HCT116 (cell line): ENCODE results near the gene G0S2. TPM values are rescaled to one million over a fixed set of nuclear protein-coding genes. Genes with fewer than 3 reads are reported as not detected.

Experiments used
- ATAC-seq: fragments of 200-7000 bp; cut with Tn5 transposase; 2 replicates; pipeline ENCODE4 v1.9.1; 2020; ENCODE audit warnings: mild to moderate bottlenecking, moderate library complexity
- BruUV-seq: library from RNA; stranded (reverse); fragments of 400-500 nt; replicated peaks from 2 replicates; lab custom pipeline; 2021; lab: Mats Ljungman, UMichigan
- CTCF ChIA-PET: fragments of 300-600 bp; sonication (Branson Sonifier 250); formaldehyde crosslinking; loops from one replicate; lab custom pipeline; 2021; ENCODE audit warnings: antibody characterized with exemption; lab: Charles Lee
- POLR2A ChIA-PET: fragments of 300-600, 350-600 bp; sonication (Branson Sonifier 250); formaldehyde crosslinking; loops from one replicate; lab custom pipeline; 2021; ENCODE audit warnings: antibody characterized with exemption; lab: Charles Lee
- RAD21 ChIA-PET, 2 experiments: fragments of 300-600 bp; sonication (Branson Sonifier 250); formaldehyde crosslinking; loops; one replicate each; lab custom pipeline; 2023; ENCODE audit warnings: low total read pairs in 2 of 2; ENCODE audit not compliant: uncharacterized antibody in 2 of 2, unreplicated experiment in 2 of 2, low non-redundant PET in 1 of 2; lab: Charles Lee
- DNase-seq: peaks from one replicate; pipeline ENCODE4 v3.0.0-alpha.2; 2010; ENCODE audit warnings: low read depth, low spot score
- H2AFZ ChIP-seq: fragments of 200-600 bp; shearing (Covaris generic), sonication (generic); 2 replicates; pipeline ENCODE4 v1.6.1; 2017; ENCODE audit warnings: low read depth, mixed run types, mixed read lengths, antibody characterized with exemption, low read length; ENCODE audit not compliant: poor library complexity, severe bottlenecking
- H3K27ac ChIP-seq: 2 replicates; pipeline ENCODE4 v1.5.1; 2012; ENCODE audit warnings: low read depth, low read length
- H3K27me3 ChIP-seq: fragments of 200-600 bp; sonication (generic); 2 replicates; pipeline ENCODE4 v1.6.1; 2016; ENCODE audit warnings: mixed run types, low read length, mixed read lengths; ENCODE audit not compliant: insufficient read depth
- H3K36me3 ChIP-seq, 2 experiments: fragments of 200-500 bp in 1 of 2; fragments of 200-600 bp in 1 of 2; sonication (Bioruptor generic) in 1 of 2; sonication (generic) in 1 of 2; 2 replicates each; pipeline versions ENCODE4 v1.5.1 to v1.6.1; 2014 to 2016; ENCODE audit warnings: low read length in 2 of 2, inconsistent platforms in 1 of 2, mixed read lengths in 1 of 2, mixed run types in 1 of 2; ENCODE audit not compliant: insufficient read depth in 2 of 2, control insufficient read depth in 1 of 2
- H3K4me1 ChIP-seq, 2 experiments: fragments of 200-600 bp in 1 of 2; sonication (generic) in 1 of 2; 2 replicates each; pipeline versions ENCODE4 v1.5.1 to v1.6.1; 2012 to 2017; ENCODE audit warnings: low read length in 2 of 2, inconsistent platforms in 1 of 2, mild to moderate bottlenecking in 1 of 2, mixed read lengths in 1 of 2, mixed run types in 1 of 2, moderate library complexity in 1 of 2; ENCODE audit not compliant: insufficient read depth in 2 of 2, control insufficient read depth in 1 of 2
- H3K4me2 ChIP-seq: fragments of 200-600 bp; sonication (generic); 2 replicates; pipeline ENCODE4 v1.6.1; 2017; ENCODE audit warnings: mixed run types, low read length, mixed read lengths
- H3K4me3 ChIP-seq, 2 experiments: fragments of 200-600 bp in 1 of 2; sonication (generic) in 1 of 2; replicated peaks in 1 of 2; 2 replicates each; pipeline ENCODE4 v1.5.1; 2011 to 2016; ENCODE audit warnings: low read length in 2 of 2, control low read depth in 1 of 2, low read depth in 1 of 2, mild to moderate bottlenecking in 1 of 2, mixed read lengths in 1 of 2, mixed run types in 1 of 2
- H3K79me2 ChIP-seq: fragments of 200-600 bp; sonication (generic); 2 replicates; pipeline ENCODE4 v1.6.1; 2017; ENCODE audit warnings: mild to moderate bottlenecking, mixed run types, low read length, moderate library complexity, mixed read lengths; ENCODE audit not compliant: insufficient read depth
- H3K9ac ChIP-seq: fragments of 200-600 bp; sonication (generic); 2 replicates; pipeline ENCODE4 v1.6.1; 2016; ENCODE audit warnings: low read length, mixed read lengths
- H3K9me2 ChIP-seq: fragments of 200-600 bp; sonication (generic), shearing (Covaris generic); 2 replicates; pipeline ENCODE4 v1.6.1; 2017; ENCODE audit warnings: mixed run types, mild to moderate bottlenecking, moderate library complexity; ENCODE audit not compliant: insufficient read depth
- H3K9me3 ChIP-seq, 2 experiments: fragments of 200-500 bp in 1 of 2; fragments of 200-600 bp in 1 of 2; sonication (Bioruptor generic) in 1 of 2; sonication (generic) in 1 of 2; 2 replicates each; pipeline ENCODE4 v1.6.1; 2014 to 2017; ENCODE audit warnings: low read length in 2 of 2, mixed read lengths in 2 of 2, inconsistent platforms in 1 of 2, low read depth in 1 of 2, mild to moderate bottlenecking in 1 of 2, mixed run types in 1 of 2, moderate library complexity in 1 of 2; ENCODE audit not compliant: control insufficient read depth in 1 of 2, insufficient read depth in 1 of 2
- H4K20me1 ChIP-seq: fragments of 200-600 bp; sonication (generic), shearing (Covaris generic); 2 replicates; pipeline ENCODE4 v1.6.1; 2017; ENCODE audit warnings: mixed run types, mild to moderate bottlenecking, moderate library complexity; ENCODE audit not compliant: insufficient read depth
- CEBPB ChIP-seq: IDR thresholded peaks from 2 replicates; pipeline ENCODE4 v1.6.1; 2012; ENCODE audit warnings: low read depth
- CTCF ChIP-seq, 3 experiments: fragments of 200-600 bp in 1 of 3; sonication (generic) in 1 of 3; IDR thresholded peaks in 2 of 3; conservative IDR thresholded peaks in 1 of 3; 2 replicates each; pipeline ENCODE4 v1.5.1; 2012 to 2017; ENCODE audit warnings: low read depth in 2 of 3, low read length in 2 of 3, antibody characterized with exemption in 1 of 3, borderline replicate concordance in 1 of 3, control low read depth in 1 of 3, mild to moderate bottlenecking in 1 of 3, mixed read lengths in 1 of 3, mixed run types in 1 of 3, moderate library complexity in 1 of 3; ENCODE audit not compliant: insufficient read depth in 1 of 3
- EGR1 ChIP-seq: IDR thresholded peaks from 2 replicates; pipeline ENCODE4 v1.6.1; 2012; ENCODE audit warnings: low read depth
- RAD21 ChIP-seq: IDR thresholded peaks from 2 replicates; pipeline ENCODE4 v1.6.1; 2012; ENCODE audit warnings: low read depth, mild to moderate bottlenecking
- intact Hi-C: fragments of 100-400 bp; cut with micrococcal nuclease; formaldehyde crosslinking; loops from 2 replicates; pipeline ENCODE4 v1.10.0; 2022
- total RNA-seq: library from RNA; stranded (reverse); gene quantifications from one replicate; pipeline ENCODE4 v1.2.1, GENCODE V29; 2021; ENCODE audit not compliant: unreplicated experiment

The G0S2 gene
- total RNA-seq, 1 experiment from 2014 or later = not detected

GRCh38 chr1:209627027-209627731 lies 48.0 kb upstream of the G0S2 start:
- intact Hi-C loops = loop anchor here (1.0 to 2.0 kb wide), 4 partner anchors 25 to 66 kb away; no protein-coding TSS in a partner anchor
- H3K4me2 ChIP-seq = no peak overlapping the region
- RAD21 ChIA-PET = interaction anchor here in 1 of 2 experiments (1.2 kb wide), 1 partner anchor 58 kb away, joined by 3 read pairs; no protein-coding TSS in a partner anchor
- H2AFZ ChIP-seq = no peak overlapping the region
- no TSS peak for BruUV-seq
- H3K9me2 ChIP-seq = no peaks in the 10 kb centered on the region
- no peaks in the 10 kb centered on the region for H3K9me3 ChIP-seq
- ATAC-seq = peak; percentile 9; the same call in 1 of the 2 replicates
- no peak overlapping the region for H3K9ac ChIP-seq
- H3K27me3 ChIP-seq = no peaks in the 10 kb centered on the region
- H3K27ac ChIP-seq = no peak overlapping the region
- H4K20me1 ChIP-seq = no peaks in the 10 kb centered on the region
- no peak for DNase-seq
- H3K4me3 ChIP-seq = no peak overlapping the region
- TF ChIP-seq EGR1 = no peak
- peaks cover 0 to 7% of the 10 kb centered on the region in 2 experiments; a peak in 2 of 4 replicates for H3K4me1 ChIP-seq
- POLR2A ChIA-PET = no interaction called here
- CTCF ChIA-PET = interaction anchor here (0.6 to 1.9 kb wide), 5 partner anchors 8 to 61 kb away, joined by 3 to 13 read pairs (median 5); no protein-coding TSS in a partner anchor
- H3K36me3 ChIP-seq = 0 out of 4 replicates have a peak, but pooled peaks cover 3 to 4% of the 10 kb centered on the region in 2 experiments
- H3K79me2 ChIP-seq = no peaks in the 10 kb centered on the region

GRCh38 chr1:209627732-209628196 lies 47.4 kb upstream of the G0S2 start:
- Histone ChIP-seq H3K36me3 (0 out of 4 replicates have a peak, but pooled peaks cover 3 to 7% of the 10 kb centered on the region in 2 experiments), H3K4me3 (no peak overlapping the region), H3K4me2 (no peak overlapping the region), H3K4me1 (peaks cover 0 to 7% of the 10 kb centered on the region in 2 experiments; a peak in 2 of 4 replicates), H3K27me3 (no peaks in the 10 kb centered on the region), H3K9me2 (no peaks in the 10 kb centered on the region), H4K20me1 (no peaks in the 10 kb centered on the region), H3K9ac (no peak overlapping the region)
- ATAC-seq (peak; percentile 96), DNase-seq (peak; percentile 35)
- no TSS peak for BruUV-seq
- intact Hi-C loops = loop anchor here (1.0 to 2.0 kb wide), 4 partner anchors 25 to 66 kb away; no protein-coding TSS in a partner anchor
- peak; percentile 79 to 94 (median 91) for TF ChIP-seq CTCF (IDR thresholded peaks at IDR 0.05 in 2 of 3, conservative IDR thresholded peaks at IDR 0.05 in 1 of 3; ENCODE audit: borderline replicate concordance in 1 of 3, insufficient read depth in 1 of 3, low read depth in 2 of 3, low read length in 2 of 3)
- no peak for TF ChIP-seq CEBPB
- TF ChIP-seq RAD21 = peak; percentile 84
- TF ChIP-seq, all 23 proteins: peak for 2
- H3K9me3 ChIP-seq = no peaks in the 10 kb centered on the region
- ChIA-PET CTCF (interaction anchor here (0.6 to 1.9 kb wide), 5 partner anchors 9 to 60 kb away, joined by 3 to 13 read pairs (median 5); no protein-coding TSS in a partner anchor), POLR2A (no interaction called here), RAD21 (interaction anchor here in 1 of 2 experiments (1.2 kb wide), 1 partner anchor 58 kb away, joined by 3 read pairs; no protein-coding TSS in a partner anchor)
- no peak overlapping the region for H3K27ac ChIP-seq
- no peak overlapping the region for H2AFZ ChIP-seq
- H3K79me2 ChIP-seq = no peaks in the 10 kb centered on the region
